ENCODE measurements around the gene FHOD3. TPM values are rescaled to one million over a fixed set of nuclear protein-coding genes. Genes with fewer than 3 reads are reported as not detected.

FHOD3 gene
- total and polyA plus RNA-seq, 2 of the 8 experiments (the other 6 are each of a cell fraction or from before 2014, with no cell fraction given), result 9.7 to 10.5 TPM

DNA sequence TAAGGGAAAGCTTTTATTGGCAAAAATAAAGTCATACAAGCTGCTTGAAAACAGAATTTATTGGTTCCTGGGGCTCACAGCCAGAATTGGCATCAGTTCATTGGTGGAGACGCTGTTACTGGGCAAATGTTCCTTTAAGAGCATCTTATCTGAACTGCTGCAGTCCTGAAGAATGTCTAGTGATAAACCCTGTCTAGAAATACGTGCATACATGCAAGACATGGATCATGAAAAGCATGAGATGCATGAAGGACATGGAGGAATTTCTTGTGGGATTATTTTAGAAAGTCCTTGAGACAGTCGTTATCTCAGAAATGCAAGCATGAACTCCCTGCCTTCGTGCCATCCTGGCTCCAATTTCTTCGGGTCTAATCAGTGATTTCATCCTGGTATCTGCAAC, 32.5 kb upstream of the FHOD3 start (continued):
- TF ChIP-seq, protein P1, sequence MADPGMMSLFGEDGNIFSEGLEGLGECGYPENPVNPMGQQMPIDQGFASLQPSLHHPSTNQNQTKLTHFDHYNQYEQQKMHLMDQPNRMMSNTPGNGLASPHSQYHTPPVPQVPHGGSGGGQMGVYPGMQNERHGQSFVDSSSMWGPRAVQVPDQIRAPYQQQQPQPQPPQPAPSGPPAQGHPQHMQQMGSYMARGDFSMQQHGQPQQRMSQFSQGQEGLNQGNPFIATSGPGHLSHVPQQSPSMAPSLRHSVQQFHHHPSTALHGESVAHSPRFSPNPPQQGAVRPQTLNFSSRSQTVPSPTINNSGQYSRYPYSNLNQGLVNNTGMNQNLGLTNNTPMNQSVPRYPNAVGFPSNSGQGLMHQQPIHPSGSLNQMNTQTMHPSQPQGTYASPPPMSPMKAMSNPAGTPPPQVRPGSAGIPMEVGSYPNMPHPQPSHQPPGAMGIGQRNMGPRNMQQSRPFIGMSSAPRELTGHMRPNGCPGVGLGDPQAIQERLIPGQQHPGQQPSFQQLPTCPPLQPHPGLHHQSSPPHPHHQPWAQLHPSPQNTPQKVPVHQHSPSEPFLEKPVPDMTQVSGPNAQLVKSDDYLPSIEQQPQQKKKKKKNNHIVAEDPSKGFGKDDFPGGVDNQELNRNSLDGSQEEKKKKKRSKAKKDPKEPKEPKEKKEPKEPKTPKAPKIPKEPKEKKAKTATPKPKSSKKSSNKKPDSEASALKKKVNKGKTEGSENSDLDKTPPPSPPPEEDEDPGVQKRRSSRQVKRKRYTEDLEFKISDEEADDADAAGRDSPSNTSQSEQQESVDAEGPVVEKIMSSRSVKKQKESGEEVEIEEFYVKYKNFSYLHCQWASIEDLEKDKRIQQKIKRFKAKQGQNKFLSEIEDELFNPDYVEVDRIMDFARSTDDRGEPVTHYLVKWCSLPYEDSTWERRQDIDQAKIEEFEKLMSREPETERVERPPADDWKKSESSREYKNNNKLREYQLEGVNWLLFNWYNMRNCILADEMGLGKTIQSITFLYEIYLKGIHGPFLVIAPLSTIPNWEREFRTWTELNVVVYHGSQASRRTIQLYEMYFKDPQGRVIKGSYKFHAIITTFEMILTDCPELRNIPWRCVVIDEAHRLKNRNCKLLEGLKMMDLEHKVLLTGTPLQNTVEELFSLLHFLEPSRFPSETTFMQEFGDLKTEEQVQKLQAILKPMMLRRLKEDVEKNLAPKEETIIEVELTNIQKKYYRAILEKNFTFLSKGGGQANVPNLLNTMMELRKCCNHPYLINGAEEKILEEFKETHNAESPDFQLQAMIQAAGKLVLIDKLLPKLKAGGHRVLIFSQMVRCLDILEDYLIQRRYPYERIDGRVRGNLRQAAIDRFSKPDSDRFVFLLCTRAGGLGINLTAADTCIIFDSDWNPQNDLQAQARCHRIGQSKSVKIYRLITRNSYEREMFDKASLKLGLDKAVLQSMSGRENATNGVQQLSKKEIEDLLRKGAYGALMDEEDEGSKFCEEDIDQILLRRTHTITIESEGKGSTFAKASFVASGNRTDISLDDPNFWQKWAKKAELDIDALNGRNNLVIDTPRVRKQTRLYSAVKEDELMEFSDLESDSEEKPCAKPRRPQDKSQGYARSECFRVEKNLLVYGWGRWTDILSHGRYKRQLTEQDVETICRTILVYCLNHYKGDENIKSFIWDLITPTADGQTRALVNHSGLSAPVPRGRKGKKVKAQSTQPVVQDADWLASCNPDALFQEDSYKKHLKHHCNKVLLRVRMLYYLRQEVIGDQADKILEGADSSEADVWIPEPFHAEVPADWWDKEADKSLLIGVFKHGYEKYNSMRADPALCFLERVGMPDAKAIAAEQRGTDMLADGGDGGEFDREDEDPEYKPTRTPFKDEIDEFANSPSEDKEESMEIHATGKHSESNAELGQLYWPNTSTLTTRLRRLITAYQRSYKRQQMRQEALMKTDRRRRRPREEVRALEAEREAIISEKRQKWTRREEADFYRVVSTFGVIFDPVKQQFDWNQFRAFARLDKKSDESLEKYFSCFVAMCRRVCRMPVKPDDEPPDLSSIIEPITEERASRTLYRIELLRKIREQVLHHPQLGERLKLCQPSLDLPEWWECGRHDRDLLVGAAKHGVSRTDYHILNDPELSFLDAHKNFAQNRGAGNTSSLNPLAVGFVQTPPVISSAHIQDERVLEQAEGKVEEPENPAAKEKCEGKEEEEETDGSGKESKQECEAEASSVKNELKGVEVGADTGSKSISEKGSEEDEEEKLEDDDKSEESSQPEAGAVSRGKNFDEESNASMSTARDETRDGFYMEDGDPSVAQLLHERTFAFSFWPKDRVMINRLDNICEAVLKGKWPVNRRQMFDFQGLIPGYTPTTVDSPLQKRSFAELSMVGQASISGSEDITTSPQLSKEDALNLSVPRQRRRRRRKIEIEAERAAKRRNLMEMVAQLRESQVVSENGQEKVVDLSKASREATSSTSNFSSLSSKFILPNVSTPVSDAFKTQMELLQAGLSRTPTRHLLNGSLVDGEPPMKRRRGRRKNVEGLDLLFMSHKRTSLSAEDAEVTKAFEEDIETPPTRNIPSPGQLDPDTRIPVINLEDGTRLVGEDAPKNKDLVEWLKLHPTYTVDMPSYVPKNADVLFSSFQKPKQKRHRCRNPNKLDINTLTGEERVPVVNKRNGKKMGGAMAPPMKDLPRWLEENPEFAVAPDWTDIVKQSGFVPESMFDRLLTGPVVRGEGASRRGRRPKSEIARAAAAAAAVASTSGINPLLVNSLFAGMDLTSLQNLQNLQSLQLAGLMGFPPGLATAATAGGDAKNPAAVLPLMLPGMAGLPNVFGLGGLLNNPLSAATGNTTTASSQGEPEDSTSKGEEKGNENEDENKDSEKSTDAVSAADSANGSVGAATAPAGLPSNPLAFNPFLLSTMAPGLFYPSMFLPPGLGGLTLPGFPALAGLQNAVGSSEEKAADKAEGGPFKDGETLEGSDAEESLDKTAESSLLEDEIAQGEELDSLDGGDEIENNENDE (IDR thresholded peaks at IDR 0.05; ENCODE audit: insufficient replicate concordance, low read length), result no peak
- TF ChIP-seq PHF8 (conservative IDR thresholded peaks at IDR 0.05; ENCODE audit: low read depth, low read length) (no peak), EP300 (IDR thresholded peaks at IDR 0.05; ENCODE audit: borderline replicate concordance in 1 of 2, low read depth in 2 of 2, low read length in 2 of 2) (no peak)
